ENCODE results near the gene RAD50. TPM values are rescaled to one million over a fixed set of nuclear protein-coding genes. Genes with fewer than 3 reads are reported as not detected.
"Not testable (repeated sequence)": the region's sequence is repeated elsewhere in the genome, so short reads cannot be mapped to it uniquely, and the experiment has no call there.

Gene RAD50
- total and polyA plus RNA-seq, 4 donors = 22.0 to 40.5 (median 29.8) TPM

GRCh38 chr5:132528866-132529634, 27.7 kb upstream of the RAD50 start:
- H3K9me3 ChIP-seq (ENCODE audit: control insufficient read depth, insufficient read depth, low read length) = no peaks in the 10 kb centered on the region
- H3K27me3 ChIP-seq (ENCODE audit: control insufficient read depth, insufficient read depth, low read length) = no peaks in the 10 kb centered on the region
- H3K27ac ChIP-seq (ENCODE audit: low read depth, low read length) = no peak overlapping the region
- H3K4me1 ChIP-seq (ENCODE audit: control insufficient read depth, insufficient read depth, low read length) = peaks cover 6% of the 10 kb centered on the region
- H3K36me3 ChIP-seq (ENCODE audit: control insufficient read depth, insufficient read depth, low read length) = no peaks in the 10 kb centered on the region
- 83% methylated on average over 3 of the region's 6 CpGs for WGBS (ENCODE audit: insufficient coverage)
- no peak for DNase-seq (ENCODE audit: low read depth in 4 of 6, low spot score in 6 of 6)
- H3K4me3 ChIP-seq (ENCODE audit: low read depth, low read length) = no peak overlapping the region

GRCh38 chr5:132530946-132531345, 25.8 kb upstream of the RAD50 start:
- Histone ChIP-seq H3K27ac (ENCODE audit: low read depth, low read length) (no peak overlapping the region), H3K4me1 (ENCODE audit: control insufficient read depth, insufficient read depth, low read length) (peaks cover 6% of the 10 kb centered on the region), H3K9me3 (ENCODE audit: control insufficient read depth, insufficient read depth, low read length) (no peaks in the 10 kb centered on the region), H3K36me3 (ENCODE audit: control insufficient read depth, insufficient read depth, low read length) (no peaks in the 10 kb centered on the region), H3K27me3 (ENCODE audit: control insufficient read depth, insufficient read depth, low read length) (no peaks in the 10 kb centered on the region), H3K4me3 (ENCODE audit: low read depth, low read length) (no peak overlapping the region)
- no peak for DNase-seq (ENCODE audit: low read depth in 4 of 6, low spot score in 6 of 6)
- no CpG with 5 or more reads among the region's 4 CpGs for WGBS (ENCODE audit: insufficient coverage)

- H3K9me3 ChIP-seq (ENCODE audit: control insufficient read depth, insufficient read depth, low read length) = no peaks in the 10 kb centered on the region
- DNase-seq (ENCODE audit: low read depth in 4 of 6, low spot score in 6 of 6) = no peak
- no peaks in the 10 kb centered on the region for H3K27me3 ChIP-seq (ENCODE audit: control insufficient read depth, insufficient read depth, low read length)
- H3K4me1 ChIP-seq (ENCODE audit: control insufficient read depth, insufficient read depth, low read length) = peaks cover 5% of the 10 kb centered on the region
- H3K27ac ChIP-seq (ENCODE audit: low read depth, low read length) = no peak overlapping the region
- no peak overlapping the region for H3K4me3 ChIP-seq (ENCODE audit: low read depth, low read length)
- no peaks in the 10 kb centered on the region for H3K36me3 ChIP-seq (ENCODE audit: control insufficient read depth, insufficient read depth, low read length)
- WGBS (ENCODE audit: insufficient coverage) = 89% methylated on average over 4 of the region's 4 CpGs
Observed at GRCh38 chr5:132539716-132540115, 17.1 kb upstream of the RAD50 start.

GRCh38 chr5:132540149-132540548, 16.6 kb upstream of the RAD50 start:
- WGBS (ENCODE audit: insufficient coverage) = 73% methylated on average over 5 of the region's 5 CpGs
- H3K9me3 ChIP-seq (ENCODE audit: control insufficient read depth, insufficient read depth, low read length) = no peaks in the 10 kb centered on the region
- DNase-seq (ENCODE audit: low read depth in 4 of 6, low spot score in 6 of 6) = no peak
- no peaks in the 10 kb centered on the region for H3K36me3 ChIP-seq (ENCODE audit: control insufficient read depth, insufficient read depth, low read length)
- H3K4me1 ChIP-seq (ENCODE audit: control insufficient read depth, insufficient read depth, low read length) = peaks cover 5% of the 10 kb centered on the region
- H3K4me3 ChIP-seq (ENCODE audit: low read depth, low read length) = no peak overlapping the region
- H3K27me3 ChIP-seq (ENCODE audit: control insufficient read depth, insufficient read depth, low read length) = no peaks in the 10 kb centered on the region
- H3K27ac ChIP-seq (ENCODE audit: low read depth, low read length) = no peak overlapping the region

- Histone ChIP-seq H3K9me3 (ENCODE audit: control insufficient read depth, insufficient read depth, low read length) (no peaks in the 10 kb centered on the region), H3K27ac (ENCODE audit: low read depth, low read length) (no peak overlapping the region), H3K27me3 (ENCODE audit: control insufficient read depth, insufficient read depth, low read length) (no peaks in the 10 kb centered on the region), H3K4me3 (ENCODE audit: low read depth, low read length) (no peak overlapping the region), H3K36me3 (ENCODE audit: control insufficient read depth, insufficient read depth, low read length) (no peaks in the 10 kb centered on the region), H3K4me1 (ENCODE audit: control insufficient read depth, insufficient read depth, low read length) (peaks cover 5% of the 10 kb centered on the region)
- WGBS (ENCODE audit: insufficient coverage) = 50% methylated on average over 4 of the region's 4 CpGs
- DNase-seq (ENCODE audit: low read depth in 4 of 6, low spot score in 6 of 6) = peak in 3 of 6 donors; percentile 13 to 60 (median 39)
Observed at GRCh38 chr5:132540764-132541163, 16.0 kb upstream of the RAD50 start.

GRCh38 chr5:132543472-132544201, 13.1 kb upstream of the RAD50 start, which contains the start of gene IL5:
IL5 (minus strand) TSS chr5:132543522; CDS start chr5:132543478, 44 bp downstream.
- no peaks in the 10 kb centered on the region for H3K9me3 ChIP-seq (ENCODE audit: control insufficient read depth, insufficient read depth, low read length)
- no peak for DNase-seq (ENCODE audit: low read depth in 4 of 6, low spot score in 6 of 6)
- peaks cover 5% of the 10 kb centered on the region for H3K4me1 ChIP-seq (ENCODE audit: control insufficient read depth, insufficient read depth, low read length)
- no peak within 1 kb of the TSS for H3K27ac ChIP-seq (ENCODE audit: low read depth, low read length)
- no peaks in the 10 kb centered on the region for H3K36me3 ChIP-seq (ENCODE audit: control insufficient read depth, insufficient read depth, low read length)
- H3K4me3 ChIP-seq (ENCODE audit: low read depth, low read length) = no peak within 1 kb of the TSS
- WGBS (ENCODE audit: insufficient coverage) = 50% methylated on average over 1 of the region's 7 CpGs
- H3K27me3 ChIP-seq (ENCODE audit: control insufficient read depth, insufficient read depth, low read length) = no peaks in the 10 kb centered on the region

- Histone ChIP-seq H3K4me1 (ENCODE audit: control insufficient read depth, insufficient read depth, low read length) (no peaks in the 10 kb centered on the region), H3K27me3 (ENCODE audit: control insufficient read depth, insufficient read depth, low read length) (no peaks in the 10 kb centered on the region), H3K27ac (ENCODE audit: low read depth, low read length) (no peak overlapping the region), H3K9me3 (ENCODE audit: control insufficient read depth, insufficient read depth, low read length) (no peaks in the 10 kb centered on the region), H3K4me3 (ENCODE audit: low read depth, low read length) (no peak overlapping the region), H3K36me3 (ENCODE audit: control insufficient read depth, insufficient read depth, low read length) (no peaks in the 10 kb centered on the region)
- DNase-seq (ENCODE audit: low read depth in 4 of 6, low spot score in 6 of 6) = no peak
- WGBS (ENCODE audit: insufficient coverage) = no CpG with 5 or more reads among the region's 2 CpGs
Observed at GRCh38 chr5:132546108-132546507, 10.7 kb upstream of the RAD50 start.

- Histone ChIP-seq H3K9me3 (ENCODE audit: control insufficient read depth, insufficient read depth, low read length) (no peaks in the 10 kb centered on the region), H3K27me3 (ENCODE audit: control insufficient read depth, insufficient read depth, low read length) (no peaks in the 10 kb centered on the region), H3K27ac (ENCODE audit: low read depth, low read length) (no peak overlapping the region), H3K4me1 (ENCODE audit: control insufficient read depth, insufficient read depth, low read length) (no peaks in the 10 kb centered on the region), H3K36me3 (ENCODE audit: control insufficient read depth, insufficient read depth, low read length) (no peaks in the 10 kb centered on the region), H3K4me3 (ENCODE audit: low read depth, low read length) (no peak overlapping the region)
- WGBS (ENCODE audit: insufficient coverage) = 70% methylated on average over 2 of the region's 2 CpGs
- DNase-seq (ENCODE audit: low read depth in 4 of 6, low spot score in 6 of 6) = no peak
Observed at GRCh38 chr5:132547269-132547668, 9.5 kb upstream of the RAD50 start.

- not testable (repeated sequence) for DNase-seq (ENCODE audit: low read depth in 4 of 6, low spot score in 6 of 6); H3K27me3 ChIP-seq (ENCODE audit: control insufficient read depth, insufficient read depth, low read length); H3K9me3 ChIP-seq (ENCODE audit: control insufficient read depth, insufficient read depth, low read length); H3K4me3 ChIP-seq (ENCODE audit: low read depth, low read length); H3K36me3 ChIP-seq (ENCODE audit: control insufficient read depth, insufficient read depth, low read length); H3K27ac ChIP-seq (ENCODE audit: low read depth, low read length); H3K4me1 ChIP-seq (ENCODE audit: control insufficient read depth, insufficient read depth, low read length)
- 95% methylated on average over 3 of the region's 7 CpGs for WGBS (ENCODE audit: insufficient coverage)
Observed at GRCh38 chr5:132548834-132549233, 7.9 kb upstream of the RAD50 start.

GRCh38 chr5:132549576-132549975, 7.2 kb upstream of the RAD50 start:
- H3K4me3 ChIP-seq (ENCODE audit: low read depth, low read length) = no peak overlapping the region
- no peaks in the 10 kb centered on the region for H3K27me3 ChIP-seq (ENCODE audit: control insufficient read depth, insufficient read depth, low read length)
- H3K9me3 ChIP-seq (ENCODE audit: control insufficient read depth, insufficient read depth, low read length) = no peaks in the 10 kb centered on the region
- WGBS (ENCODE audit: insufficient coverage) = no CpG with 5 or more reads among the region's 2 CpGs
- DNase-seq (ENCODE audit: low read depth in 4 of 6, low spot score in 6 of 6) = no peak
- no peak overlapping the region for H3K27ac ChIP-seq (ENCODE audit: low read depth, low read length)
- no peaks in the 10 kb centered on the region for H3K4me1 ChIP-seq (ENCODE audit: control insufficient read depth, insufficient read depth, low read length)
- H3K36me3 ChIP-seq (ENCODE audit: control insufficient read depth, insufficient read depth, low read length) = no peaks in the 10 kb centered on the region
